Lung microvascular endothelial cell (primary cell): Measurements from ENCODE around the gene HDLBP. TPM values are rescaled to one million over a fixed set of nuclear protein-coding genes. Genes with fewer than 3 reads are reported as not detected.

ENCODE experiments used
- DNase-seq, 2 donors: peaks; one replicate each; pipeline versions ENCODE4 v3.0.0 to v3.0.0-alpha.2; 2010; ENCODE audit warnings: low read depth in 2 of 2
- total RNA-seq: library from RNA; depleted of rRNA; stranded (reverse); fragments of >200 nt; gene quantifications from 2 replicates; pipeline ENCODE4 v1.2.1, GENCODE V29; 2014

HDLBP gene
- total RNA-seq, 1 donor from 2014 or later, result 619 TPM

DNA sequence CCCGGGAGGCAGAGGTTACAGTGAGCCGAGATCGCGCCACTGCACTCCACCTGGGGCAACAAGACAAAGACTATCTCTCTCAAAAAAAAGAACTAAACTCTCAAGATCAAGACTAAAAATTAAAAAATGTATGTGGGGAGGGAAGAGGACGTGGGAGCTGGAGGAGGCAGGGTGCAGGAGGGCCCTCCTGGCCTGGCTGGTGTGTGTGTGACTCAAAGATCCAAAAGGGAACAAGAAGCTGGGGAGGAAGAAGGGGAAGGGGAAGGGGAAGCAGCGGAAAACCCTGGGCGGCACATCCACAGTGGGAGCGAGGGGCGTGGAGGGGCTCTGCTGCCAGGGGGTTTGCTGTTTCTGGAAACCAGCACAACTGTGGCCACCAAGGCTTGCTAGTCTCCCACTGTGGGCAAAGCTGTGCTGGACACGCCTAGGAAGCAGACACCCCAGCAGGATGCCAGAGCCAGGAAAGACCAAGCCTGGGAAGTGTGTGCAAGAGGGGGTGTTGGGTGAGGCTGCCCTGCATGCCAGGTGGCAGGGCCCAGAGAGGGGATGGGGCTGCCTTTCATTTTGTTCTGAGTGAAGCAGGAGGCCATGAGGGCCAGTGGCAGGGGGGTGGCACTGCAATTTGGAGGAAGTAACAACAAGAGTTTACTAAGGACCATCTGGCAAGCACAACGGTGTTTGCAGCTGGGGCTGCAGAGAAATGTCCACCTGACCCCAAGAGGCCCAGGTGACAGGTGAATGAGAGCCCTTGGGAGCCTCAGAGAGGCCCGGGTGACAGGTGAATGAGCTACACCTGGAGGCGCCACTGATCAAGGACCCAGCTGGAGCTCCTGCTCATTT is 82.5 kb downstream of the HDLBP start:
- DNase-seq, result no peak

DNA sequence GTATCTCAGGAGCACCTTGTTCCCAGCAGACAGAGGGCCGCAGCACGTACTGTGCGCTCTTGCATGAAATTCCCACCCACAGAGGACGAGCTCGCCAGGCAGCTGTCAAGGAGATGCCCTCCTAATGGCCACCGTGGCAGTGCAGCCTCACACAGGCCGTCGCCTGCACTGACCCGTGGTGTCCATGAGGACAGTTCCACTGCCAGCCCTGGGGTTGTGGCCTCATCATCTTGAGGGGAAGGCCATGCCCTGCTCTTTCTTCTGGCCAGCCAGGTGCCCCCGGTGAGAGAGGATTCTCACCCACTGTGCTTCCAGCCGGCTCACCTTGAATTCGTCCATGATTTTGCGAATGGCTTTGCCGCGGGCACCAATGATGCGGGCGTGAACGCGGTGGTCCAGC is 85.0 kb downstream of the HDLBP start:
- DNase-seq, result no peak

DNA sequence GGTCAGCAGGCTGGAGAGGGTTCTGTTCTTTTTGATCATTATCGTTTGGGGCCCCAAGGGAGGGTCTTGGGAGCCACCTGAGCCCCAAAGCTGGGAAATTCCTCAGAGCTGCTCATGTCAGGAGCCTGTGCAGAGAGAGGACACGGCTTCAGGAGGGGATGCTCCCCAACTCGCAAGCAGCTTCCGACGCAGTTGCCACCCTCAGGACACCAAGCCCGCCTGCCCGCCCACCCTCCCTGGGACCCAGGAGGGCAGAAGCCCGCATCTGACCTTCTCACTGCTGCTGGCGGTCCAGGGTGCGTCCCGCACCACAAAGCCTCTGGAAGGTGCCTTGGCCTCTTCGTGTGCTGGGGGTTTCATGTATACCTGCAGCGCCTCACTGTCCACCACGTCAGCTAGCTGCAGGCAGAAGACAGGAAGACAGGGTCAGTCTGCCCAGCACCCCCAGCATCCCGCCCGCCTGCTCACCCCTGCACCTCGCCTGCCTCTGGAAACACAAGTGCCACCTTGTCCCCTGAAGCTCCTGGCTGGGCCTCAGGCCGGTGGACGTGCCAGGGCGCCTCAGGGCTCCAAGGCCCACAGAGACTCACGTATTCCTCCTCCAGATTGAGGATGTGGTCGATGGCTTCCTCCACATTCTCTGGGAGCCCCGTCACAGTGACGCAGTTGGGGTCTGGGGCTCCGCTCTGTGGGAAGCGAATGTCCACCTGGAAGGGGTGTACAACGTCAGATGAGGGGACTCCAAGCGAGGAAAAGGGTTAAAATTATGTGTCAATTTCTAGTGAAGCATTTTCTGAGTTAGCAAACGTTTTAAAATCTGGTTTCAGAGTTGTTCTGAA is 85.7 kb downstream of the HDLBP start:
- no peak for DNase-seq

GRCh38 chr2:241228860-241229516 is 86.5 kb downstream of the HDLBP start:
- DNase-seq, result peak in 1 of 2 donors; percentile 76

GRCh38 chr2:241228081-241228859 is 87.2 kb downstream of the HDLBP start:
- no peak for DNase-seq

DNA sequence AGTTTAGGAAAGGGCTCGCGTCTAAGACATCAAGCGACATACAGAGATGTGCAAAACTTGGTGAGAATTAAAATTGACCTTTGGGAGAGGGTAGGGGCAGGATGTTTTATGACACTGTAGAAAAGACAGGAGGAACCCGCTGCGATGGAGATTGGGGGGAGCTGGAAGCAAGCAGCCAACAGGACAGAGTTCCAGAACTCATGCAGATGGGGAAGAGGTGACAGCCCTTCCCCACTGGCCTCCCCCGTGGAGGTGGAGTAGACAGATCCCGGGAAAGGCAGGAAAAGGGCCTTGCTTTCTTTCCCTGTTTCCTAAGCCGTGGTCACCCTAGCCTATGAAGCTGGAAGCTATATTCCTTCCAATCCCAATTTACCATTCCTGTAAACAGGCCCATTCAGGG is 87.9 kb downstream of the HDLBP start:
- no peak for DNase-seq

- no peak for DNase-seq
These were observed 88.5 kb downstream of the HDLBP start for GRCh38 chr2:241226723-241227572.

DNA sequence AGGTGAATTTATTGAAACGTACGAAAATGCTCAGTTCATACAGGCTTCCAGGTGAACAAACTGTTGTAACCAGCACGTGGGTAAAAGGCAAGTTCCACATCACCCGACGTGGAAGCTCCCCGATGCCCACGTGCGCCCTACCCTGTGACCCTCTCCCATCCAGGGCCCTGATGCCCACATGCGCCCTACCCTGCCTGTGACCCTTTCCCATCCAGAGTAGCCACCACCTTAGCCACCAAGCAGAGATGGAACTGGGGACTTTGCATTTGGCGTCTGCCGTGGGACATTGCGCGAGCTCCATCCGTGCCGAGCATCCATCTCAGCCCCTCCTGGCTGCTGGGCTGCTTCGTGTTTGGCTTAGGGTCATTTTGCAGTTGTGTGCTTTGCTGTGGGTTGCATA is 89.5 kb downstream of the HDLBP start:
- no peak for DNase-seq

- no peak for DNase-seq
These were observed 89.9 kb downstream of the HDLBP start for GRCh38 chr2:241225545-241225944.

DNA sequence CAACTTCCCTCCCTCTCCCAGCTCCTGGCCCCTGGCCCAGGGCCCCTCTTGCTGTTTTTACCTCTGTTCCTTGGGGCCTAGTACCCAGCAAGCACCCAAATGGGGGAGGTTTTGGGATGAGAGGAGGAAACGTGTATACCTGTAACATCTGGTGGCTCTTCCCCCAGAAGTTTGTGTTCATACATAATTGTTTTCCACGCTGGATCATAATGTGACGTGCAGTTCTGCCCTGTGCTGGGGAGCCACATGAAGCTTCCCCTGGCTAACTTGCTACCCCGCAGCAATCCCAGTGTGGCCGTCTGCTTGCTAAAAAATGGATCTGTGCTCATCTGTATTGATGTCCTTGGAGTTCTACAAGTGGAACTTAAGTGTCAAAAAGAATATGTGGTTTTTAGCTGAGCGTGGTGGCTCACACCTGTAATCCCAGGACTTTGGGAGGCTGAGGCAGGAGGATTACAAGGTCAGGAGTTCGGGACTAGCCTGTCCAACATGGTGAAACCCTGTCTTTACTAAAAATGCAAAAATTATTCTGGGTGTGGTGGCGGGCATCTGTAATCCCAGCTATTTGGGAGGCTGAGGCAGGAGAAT is 90.5 kb downstream of the HDLBP start:
- DNase-seq, result no peak

DNA sequence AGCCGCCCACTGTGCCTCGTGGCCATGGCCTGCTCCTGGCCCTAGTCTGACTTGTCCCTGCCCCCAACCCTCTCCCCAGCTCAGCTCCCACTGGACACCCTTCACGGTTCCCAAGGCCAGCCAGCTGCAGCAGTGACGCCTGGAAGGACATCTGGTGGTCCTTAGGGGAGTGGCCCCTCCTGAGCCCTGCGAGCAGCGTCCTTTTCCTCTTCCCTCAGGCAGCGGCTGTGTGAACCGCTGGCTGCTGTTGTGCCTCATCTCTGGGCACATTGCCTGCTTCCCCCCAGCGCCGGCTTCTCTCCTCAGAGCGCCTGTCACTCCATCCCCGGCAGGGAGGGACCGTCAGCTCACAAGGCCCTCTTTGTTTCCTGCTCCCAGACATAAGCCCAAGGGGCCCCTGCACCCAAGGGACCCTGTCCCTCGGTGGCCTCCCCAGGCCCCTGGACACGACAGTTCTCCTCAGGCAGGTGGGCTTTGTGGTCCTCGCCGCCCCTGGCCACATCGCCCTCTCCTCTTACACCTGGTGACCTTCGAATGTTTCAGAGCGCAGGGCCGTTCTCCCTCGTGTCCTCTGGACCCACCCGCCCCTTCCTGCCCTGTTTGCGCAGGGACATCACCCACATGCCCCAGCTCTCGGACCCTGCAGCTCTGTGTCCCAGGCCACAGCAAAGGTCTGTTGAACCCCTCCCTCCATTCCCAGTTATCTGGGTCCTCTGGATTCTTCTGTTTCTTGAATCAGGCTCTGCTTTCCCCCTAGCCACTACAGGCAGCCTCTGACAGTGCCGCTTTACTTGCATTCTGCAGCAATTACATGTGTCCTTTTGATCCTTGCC is 91.2 kb downstream of the HDLBP start:
- peak; percentile 51 to 58 for DNase-seq

- DNase-seq, result peak; percentile 54
These were observed 92.1 kb downstream of the HDLBP start for GRCh38 chr2:241223211-241224017.

DNA sequence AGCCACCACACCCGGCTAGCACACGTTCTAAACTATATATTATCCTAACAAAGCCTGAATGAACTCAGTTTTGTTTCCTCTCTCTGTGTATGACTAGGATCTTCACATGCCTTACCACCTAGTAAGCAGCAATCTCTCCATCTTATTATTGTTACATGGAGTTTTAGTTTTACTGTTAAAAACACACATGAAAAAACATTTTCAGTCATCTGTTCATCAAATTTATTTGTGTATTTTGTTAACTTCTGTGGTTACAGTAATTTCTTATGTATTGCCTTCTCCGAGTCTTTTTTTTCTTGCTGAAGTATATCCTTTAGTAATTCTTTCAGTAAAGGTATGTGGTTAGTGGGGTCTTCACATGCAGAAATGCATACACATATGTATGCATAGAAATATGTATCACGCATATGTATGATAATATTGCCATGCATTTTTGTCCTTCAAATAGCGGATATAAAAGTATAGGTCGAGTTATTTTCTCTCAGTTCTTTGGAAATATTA is 95.6 kb downstream of the HDLBP start:
- no peak for DNase-seq

- DNase-seq, result no peak
These were observed 96.5 kb downstream of the HDLBP start for GRCh38 chr2:241219030-241219382.

DNA sequence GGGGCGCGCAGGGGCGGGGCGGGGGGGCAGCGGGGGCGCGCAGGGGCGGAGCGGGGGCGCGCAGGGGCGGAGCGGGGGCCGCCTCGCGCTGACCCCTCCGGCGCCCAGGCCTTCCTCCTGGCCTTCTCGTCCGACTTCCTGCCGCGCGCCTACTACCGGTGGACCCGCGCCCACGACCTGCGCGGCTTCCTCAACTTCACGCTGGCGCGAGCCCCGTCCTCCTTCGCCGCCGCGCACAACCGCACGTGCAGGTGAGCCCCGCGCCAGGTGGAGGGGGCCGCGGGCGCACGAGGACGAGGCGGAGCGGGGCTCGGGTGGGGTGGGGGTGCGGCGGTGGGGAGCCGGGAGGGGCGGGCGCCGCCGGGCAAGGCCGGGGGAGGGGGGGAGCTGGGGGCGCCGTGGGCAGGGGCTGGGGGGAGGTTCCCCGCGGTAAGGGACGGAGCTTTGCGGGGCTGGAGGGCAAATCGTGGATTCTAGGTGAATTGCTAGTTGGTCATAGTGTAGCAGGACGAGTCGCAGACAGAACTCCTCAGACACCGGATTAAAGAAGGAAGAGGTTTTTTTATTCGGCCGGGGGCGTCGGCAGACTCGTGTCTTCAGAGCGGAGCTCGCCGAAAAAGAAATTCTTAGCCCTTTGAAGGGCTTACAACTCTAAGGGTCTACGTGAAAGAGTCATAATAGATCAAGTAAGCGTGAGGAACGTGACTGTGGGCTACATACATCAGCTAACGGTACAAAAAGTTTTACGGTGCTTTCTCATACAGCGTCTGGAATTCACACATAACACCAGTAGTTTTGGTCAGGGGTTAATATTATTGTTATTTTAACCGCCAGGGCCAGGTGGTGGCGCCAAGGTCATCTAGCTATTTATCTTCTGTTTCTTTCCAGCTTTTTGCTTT is 97.1 kb downstream of the HDLBP start:
- peak; percentile 23 to 42 for DNase-seq

DNA sequence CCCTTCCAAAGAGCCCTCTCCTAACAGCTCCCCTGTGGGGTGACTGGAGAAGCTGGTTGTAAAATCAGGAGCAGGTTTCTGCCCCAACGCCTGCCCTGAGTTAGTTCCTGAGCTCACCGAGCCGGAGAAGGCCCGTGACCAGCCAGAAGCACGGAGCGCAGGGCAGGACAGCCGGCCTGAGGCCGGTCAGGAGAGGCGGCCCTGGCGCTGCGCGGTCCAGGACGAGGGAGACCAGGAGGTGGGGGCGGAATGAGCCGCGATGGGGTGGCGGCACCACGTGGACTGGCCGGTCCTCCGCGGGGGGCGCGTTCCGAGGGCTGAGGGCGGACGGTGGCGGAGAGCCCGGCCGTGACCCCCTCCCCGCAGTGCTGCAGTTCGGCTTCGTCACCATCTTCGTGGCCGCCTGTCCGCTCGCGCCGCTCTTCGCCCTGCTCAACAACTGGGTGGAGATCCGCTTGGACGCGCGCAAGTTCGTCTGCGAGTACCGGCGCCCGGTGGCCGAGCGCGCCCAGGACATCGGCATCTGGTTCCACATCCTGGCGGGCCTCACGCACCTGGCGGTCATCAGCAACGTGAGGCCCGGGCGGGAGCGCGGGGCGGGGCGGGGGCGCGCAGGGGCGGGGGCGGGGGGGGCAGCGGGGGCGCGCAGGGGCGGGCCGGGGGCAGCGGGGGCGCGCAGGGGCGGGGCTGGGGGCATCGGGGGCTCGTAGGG is 98.0 kb downstream of the HDLBP start:
- peak; percentile 68 to 71 for DNase-seq
